Erythroblast (primary cell): ENCODE data around the gene EDIL3.

ENCODE experiments used
- GATA1 ChIP-seq: IDR thresholded peaks from 2 replicates; pipeline ENCODE4 v1.6.1; 2011; ENCODE audit warnings: low read depth, mild to moderate bottlenecking, control low read depth, low read length, moderate library complexity
- POLR2A ChIP-seq: IDR thresholded peaks from 2 replicates; pipeline ENCODE4 v1.6.1; 2011; ENCODE audit warnings: mild to moderate bottlenecking, low read length

DNA sequence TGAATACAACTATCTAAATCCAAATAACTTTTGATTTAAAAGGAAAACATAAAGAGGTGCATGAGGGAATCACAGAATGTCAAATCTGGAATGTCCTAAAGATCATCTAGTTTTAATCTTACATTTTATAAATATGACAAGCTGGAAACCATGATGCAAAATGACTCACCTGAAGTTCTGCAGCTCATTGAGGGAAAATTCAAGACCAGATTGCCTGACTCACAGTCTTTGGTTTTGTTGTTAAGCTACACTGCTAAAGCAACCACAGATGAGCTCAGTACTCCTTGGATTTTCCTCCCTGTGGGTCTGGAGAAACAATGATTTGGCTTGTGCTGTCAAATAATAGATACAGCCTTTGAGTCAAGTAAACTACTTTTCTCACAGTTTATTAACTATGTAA, 19.1 kb upstream of the EDIL3 start:
- no peak for TF ChIP-seq POLR2A
- no peak for TF ChIP-seq GATA1
